Panc1 (cell line): ENCODE measurements around the gene ROR1. TPM values are rescaled to one million over a fixed set of nuclear protein-coding genes. Genes with fewer than 3 reads are reported as not detected.

Experiments
- ATAC-seq: fragments of 200-7000 bp; cut with Tn5 transposase; 2 replicates; pipeline ENCODE4 v1.9.1; 2020; ENCODE audit warnings: mild to moderate bottlenecking, moderate library complexity
- BruUV-seq: library from RNA; stranded (reverse); fragments of 400-500 nt; replicated peaks from 2 replicates; lab custom pipeline; 2021; lab: Mats Ljungman, UMichigan
- CTCF ChIA-PET: fragments of 300-600 bp; sonication (Branson Sonifier 250); formaldehyde crosslinking; loops from one replicate; lab custom pipeline; 2022; ENCODE audit warnings: antibody characterized with exemption; lab: Charles Lee
- POLR2A ChIA-PET: fragments of 300-600 bp; sonication (Branson Sonifier 250); formaldehyde crosslinking; loops from one replicate; lab custom pipeline; 2022; ENCODE audit warnings: antibody characterized with exemption; lab: Charles Lee
- DNase-seq: peaks from one replicate; pipeline ENCODE4 v3.0.0-alpha.2; 2010; ENCODE audit warnings: low read depth, low spot score
- H3K27ac ChIP-seq: 2 replicates; pipeline ENCODE4 v1.5.1; 2011; ENCODE audit warnings: mild to moderate bottlenecking, low read length, inconsistent platforms
- H3K27me3 ChIP-seq: fragments of 200-500 bp; sonication (Bioruptor generic); 2 replicates; pipeline ENCODE4 v1.6.0; 2014; ENCODE audit warnings: low read length, inconsistent platforms; ENCODE audit not compliant: control insufficient read depth, insufficient read depth
- H3K36me3 ChIP-seq: fragments of 200-500 bp; sonication (Bioruptor generic); 2 replicates; pipeline ENCODE4 v1.5.1; 2014; ENCODE audit warnings: inconsistent platforms, mild to moderate bottlenecking, low read length, moderate library complexity; ENCODE audit not compliant: control insufficient read depth, insufficient read depth
- H3K4me1 ChIP-seq: 2 replicates; pipeline ENCODE4 v1.5.1; 2011; ENCODE audit warnings: inconsistent platforms, mild to moderate bottlenecking, low read length, moderate library complexity; ENCODE audit not compliant: control insufficient read depth, insufficient read depth
- H3K4me3 ChIP-seq, 2 experiments: 2 replicates each; pipeline ENCODE4 v1.5.1; 2011 to 2012; ENCODE audit warnings: low read depth in 2 of 2, low read length in 2 of 2, mild to moderate bottlenecking in 2 of 2, inconsistent platforms in 1 of 2, moderate library complexity in 1 of 2
- H3K9me3 ChIP-seq: fragments of 200-500 bp; sonication (Bioruptor generic); 2 replicates; pipeline ENCODE4 v1.5.1; 2014; ENCODE audit warnings: low read depth, mild to moderate bottlenecking, inconsistent platforms, low read length, moderate library complexity; ENCODE audit not compliant: control insufficient read depth, insufficient read depth
- CTCF ChIP-seq: fragments of 450-650 bp; IDR thresholded peaks from 2 replicates; pipeline ENCODE4 v1.5.1; 2017; ENCODE audit warnings: mild to moderate bottlenecking
- POLR2AphosphoS5 ChIP-seq: IDR thresholded peaks from 2 replicates; pipeline ENCODE4 v1.6.1; 2012; ENCODE audit warnings: mild to moderate bottlenecking, low read depth, low read length, moderate library complexity
- REST ChIP-seq, 2 experiments: IDR thresholded peaks; 2 replicates each; pipeline ENCODE4 v1.6.1; 2011 to 2012; ENCODE audit warnings: low read depth in 2 of 2, control low read depth in 1 of 2, low read length in 1 of 2, mild to moderate bottlenecking in 1 of 2, moderate library complexity in 1 of 2; ENCODE audit not compliant: insufficient read depth in 1 of 2
- SIN3A ChIP-seq: IDR thresholded peaks from 2 replicates; pipeline ENCODE4 v1.6.1; 2012; ENCODE audit warnings: low read depth, mild to moderate bottlenecking, low read length, moderate library complexity, borderline replicate concordance; ENCODE audit not compliant: insufficient read depth
- TCF7L2 ChIP-seq: IDR thresholded peaks from 2 replicates; pipeline ENCODE4 v1.6.1; 2011; ENCODE audit warnings: mild to moderate bottlenecking, low read depth, low read length, inconsistent platforms
- in situ Hi-C: cut with HindIII; loops from 2 replicates; pipeline ENCODE4 v1.10.0; 2016; ENCODE audit warnings: low sequenced_read_pairs, low pct_unique_long_range_greater_than_20kb
- intact Hi-C: fragments of 100-400 bp; cut with micrococcal nuclease; formaldehyde crosslinking; loops from one replicate; pipeline ENCODE4 v1.10.0; 2022; ENCODE audit not compliant: unreplicated experiment
- total RNA-seq: library from RNA; stranded (reverse); gene quantifications from one replicate; pipeline ENCODE4 v1.2.1, GENCODE V29; 2021; ENCODE audit not compliant: unreplicated experiment

The ROR1 gene
- total RNA-seq, 1 experiment from 2014 or later: 19.3 TPM

DNA sequence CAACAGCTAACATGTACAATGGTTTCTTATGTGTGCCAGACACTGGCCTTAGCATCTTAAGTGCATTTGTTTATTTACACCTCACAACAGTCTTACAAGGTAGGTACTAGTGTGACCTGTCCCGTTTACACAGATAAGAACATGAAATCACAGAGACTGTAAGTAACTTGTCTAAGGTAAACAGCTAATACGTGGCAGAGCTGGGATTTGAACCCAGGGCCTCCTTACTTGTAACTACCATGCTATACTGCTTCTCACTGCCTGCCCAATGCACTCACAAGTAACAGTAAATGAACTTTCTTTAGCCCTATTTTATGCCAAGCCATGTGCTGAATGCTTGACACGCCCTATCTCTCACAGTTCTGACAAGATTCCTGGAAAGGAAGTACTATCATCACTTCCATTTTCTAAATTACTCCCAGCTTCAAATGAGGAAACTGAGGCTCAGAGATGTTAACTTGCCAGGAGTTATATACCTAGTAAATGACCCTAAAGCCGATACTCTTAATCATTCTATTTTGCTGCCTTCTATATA is 25.7 kb upstream of the ROR1 start:
- Histone ChIP-seq H3K4me3 (no peak overlapping the region), H3K27me3 (no peaks in the 10 kb centered on the region), H3K36me3 (no peaks in the 10 kb centered on the region), H3K4me1 (peaks cover 6% of the 10 kb centered on the region; the same call in 1 of the 2 replicates), H3K9me3 (no peaks in the 10 kb centered on the region), H3K27ac (no peak overlapping the region)
- BruUV-seq: no TSS peak
- POLR2A ChIA-PET: interaction anchor here (0.6 kb wide), 1 partner anchor 155 kb away, joined by 3 read pairs; the partner anchor contains the start of gene PGM1
- CTCF ChIA-PET: no interaction called here
- no peak for DNase-seq
- intact Hi-C loops (no loop called here), in situ Hi-C loops (no loop called here)
- no peak for TF ChIP-seq REST (IDR thresholded peaks at IDR 0.05; ENCODE audit: insufficient read depth in 1 of 2, low read depth in 2 of 2, low read length in 1 of 2)
- TF ChIP-seq CTCF: no peak
- TF ChIP-seq POLR2AphosphoS5: no peak
- TF ChIP-seq TCF7L2: no peak
- TF ChIP-seq SIN3A: no peak
- ATAC-seq: no peak

- intact Hi-C loops: no loop called here
- DNase-seq (no peak), ATAC-seq (no peak)
- TF ChIP-seq POLR2AphosphoS5: no peak
- no peak for TF ChIP-seq TCF7L2
- no peak for TF ChIP-seq CTCF
- TF ChIP-seq SIN3A: no peak
- TF ChIP-seq REST (IDR thresholded peaks at IDR 0.05; ENCODE audit: insufficient read depth in 1 of 2, low read depth in 2 of 2, low read length in 1 of 2): no peak
- H3K4me1 ChIP-seq: peaks cover 6% of the 10 kb centered on the region; the same call in 1 of the 2 replicates
- H3K4me3 ChIP-seq: no peak overlapping the region
- H3K36me3 ChIP-seq: no peaks in the 10 kb centered on the region
- no peaks in the 10 kb centered on the region for H3K27me3 ChIP-seq
- H3K9me3 ChIP-seq: no peaks in the 10 kb centered on the region
- in situ Hi-C loops: no loop called here
- BruUV-seq: no TSS peak
- ChIA-PET POLR2A (interaction anchor here (0.6 kb wide), 1 partner anchor 155 kb away, joined by 3 read pairs; the partner anchor contains the start of gene PGM1), CTCF (no interaction called here)
- no peak overlapping the region for H3K27ac ChIP-seq
These were observed 25.2 kb upstream of the ROR1 start for GRCh38 chr1:63748641-63749040.
